Effector memory CD8-positive, alpha-beta T cell (primary cell): ENCODE data around the gene ESPNL.
A peak's percentile ranks its signal among the peaks of the same experiment; 100 is the strongest.

Source experiments
- ATAC-seq: fragments of 150-1000 bp; cut with Tn5 transposase; replicated peaks from 2 replicates; pipeline ENCODE4 v1.10.0; 2021; ENCODE audit warnings: mild to moderate bottlenecking, moderate library complexity
- DNase-seq, 3 experiments: peaks; one replicate each; pipeline ENCODE4 v3.0.0; 2021
- H3K27ac Mint-ChIP-seq, 2 donors: one replicate each; pipeline ENCODE4 v1.8.0; 2022; ENCODE audit warnings: mild to moderate bottlenecking in 2 of 2, mixed read lengths in 2 of 2, moderate library complexity in 2 of 2
- H3K27me3 Mint-ChIP-seq, 2 donors: one replicate each; pipeline ENCODE4 v1.8.0; 2022; ENCODE audit warnings: mixed read lengths in 2 of 2
- H3K36me3 Mint-ChIP-seq: one replicate; pipeline ENCODE4 v1.8.0; 2022; ENCODE audit warnings: mild to moderate bottlenecking, moderate library complexity, mixed read lengths; ENCODE audit not compliant: insufficient read depth
- H3K4me1 Mint-ChIP-seq, 2 donors: one replicate each; pipeline ENCODE4 v1.8.0; 2022; ENCODE audit warnings: low read depth in 2 of 2, mixed read lengths in 2 of 2
- H3K4me3 Mint-ChIP-seq, 2 donors: one replicate each; pipeline ENCODE4 v1.8.0; 2022; ENCODE audit warnings: mild to moderate bottlenecking in 2 of 2, mixed read lengths in 2 of 2, moderate library complexity in 2 of 2
- H3K9me3 Mint-ChIP-seq, 2 donors: one replicate each; pipeline ENCODE4 v1.8.0; 2022; ENCODE audit warnings: mixed read lengths in 2 of 2

ESPNL gene

GRCh38 chr2:238148981-238149380 is 48.8 kb downstream of the ESPNL start:
- no peaks in the 10 kb centered on the region for H3K9me3 Mint-ChIP-seq
- H3K27me3 Mint-ChIP-seq = no peaks in the 10 kb centered on the region
- H3K4me3 Mint-ChIP-seq = no peak overlapping the region
- DNase-seq (no peak), ATAC-seq (no peak)
- H3K27ac Mint-ChIP-seq = no peak overlapping the region
- peaks cover 2 to 3% of the 10 kb centered on the region in 2 donors for H3K4me1 Mint-ChIP-seq
- no peaks in the 10 kb centered on the region for H3K36me3 Mint-ChIP-seq

- DNase-seq (no peak), ATAC-seq (no peak)
Observed at GRCh38 chr2:238149841-238150572, 49.9 kb downstream of the ESPNL start.

DNA sequence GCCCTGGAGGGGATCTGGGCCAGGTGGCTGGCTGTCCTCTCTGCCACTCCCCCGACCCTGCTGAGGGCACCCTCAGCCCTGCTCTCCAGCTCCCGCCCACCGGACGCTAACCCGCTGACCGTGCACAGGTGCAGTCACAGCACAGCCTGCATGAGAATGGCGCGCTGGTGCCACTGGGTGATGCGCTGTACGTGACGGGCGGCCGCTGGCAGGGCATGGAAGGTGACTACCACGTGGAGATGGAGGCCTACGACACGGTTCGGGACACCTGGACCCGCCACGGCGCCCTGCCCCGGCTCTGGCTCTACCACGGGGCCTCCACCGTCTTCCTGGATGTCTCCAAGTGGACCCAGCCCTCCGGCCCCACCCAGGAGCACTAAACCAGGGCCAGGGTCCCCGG is 50.5 kb downstream of the ESPNL start:
- H3K27ac Mint-ChIP-seq = no peak overlapping the region
- ATAC-seq (no peak), DNase-seq (no peak)
- H3K36me3 Mint-ChIP-seq = no peaks in the 10 kb centered on the region
- H3K9me3 Mint-ChIP-seq = no peaks in the 10 kb centered on the region
- H3K4me1 Mint-ChIP-seq = no peaks in the 10 kb centered on the region
- no peak overlapping the region for H3K4me3 Mint-ChIP-seq
- H3K27me3 Mint-ChIP-seq = no peaks in the 10 kb centered on the region

More at GRCh38 chr2:238149841-238150572, 49.9 kb downstream of the ESPNL start:
- Mint-ChIP-seq H3K27ac (no peak overlapping the region), H3K36me3 (no peaks in the 10 kb centered on the region), H3K27me3 (no peaks in the 10 kb centered on the region), H3K4me3 (no peak overlapping the region), H3K9me3 (no peaks in the 10 kb centered on the region), H3K4me1 (no peaks in the 10 kb centered on the region)

DNA sequence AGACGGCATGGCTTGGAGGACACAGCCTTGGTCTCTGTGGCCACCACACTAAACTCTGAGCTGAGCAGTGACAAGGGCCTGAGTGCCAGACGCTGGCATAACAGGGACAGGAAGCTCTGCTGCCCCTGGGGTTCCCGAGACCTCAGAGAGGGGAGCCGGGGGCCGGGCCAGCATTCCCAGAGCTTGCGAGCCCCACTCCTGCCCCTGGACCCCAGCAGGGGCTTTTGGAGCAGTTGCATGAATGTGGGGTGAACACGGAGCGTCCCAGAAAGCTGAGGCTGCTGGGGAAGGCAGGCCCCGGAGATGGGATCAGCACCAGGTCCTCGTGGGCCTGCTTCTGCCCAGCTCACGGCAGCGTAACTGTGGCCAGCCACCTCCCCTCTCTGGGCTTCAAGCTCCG is 51.1 kb downstream of the ESPNL start:
- no peak for ATAC-seq

GRCh38 chr2:238151628-238152235 is 51.6 kb downstream of the ESPNL start:
- H3K4me1 Mint-ChIP-seq = no peaks in the 10 kb centered on the region
- no peaks in the 10 kb centered on the region for H3K36me3 Mint-ChIP-seq
- no peaks in the 10 kb centered on the region for H3K9me3 Mint-ChIP-seq
- H3K27me3 Mint-ChIP-seq = no peaks in the 10 kb centered on the region
- DNase-seq (no peak), ATAC-seq (no peak)
- H3K4me3 Mint-ChIP-seq = no peak overlapping the region
- no peak overlapping the region for H3K27ac Mint-ChIP-seq

More for the DNA sequence above, 51.1 kb downstream of the ESPNL start:
- Mint-ChIP-seq H3K27ac (no peak overlapping the region), H3K27me3 (no peaks in the 10 kb centered on the region), H3K36me3 (no peaks in the 10 kb centered on the region), H3K9me3 (no peaks in the 10 kb centered on the region), H3K4me1 (no peaks in the 10 kb centered on the region), H3K4me3 (no peak overlapping the region)
- no peak for DNase-seq

- DNase-seq (no peak), ATAC-seq (no peak)
- no peaks in the 10 kb centered on the region for H3K9me3 Mint-ChIP-seq
- no peaks in the 10 kb centered on the region for H3K27me3 Mint-ChIP-seq
- H3K4me1 Mint-ChIP-seq = no peaks in the 10 kb centered on the region
- H3K36me3 Mint-ChIP-seq = no peaks in the 10 kb centered on the region
- no peak overlapping the region for H3K27ac Mint-ChIP-seq
- H3K4me3 Mint-ChIP-seq = no peak overlapping the region
Observed at GRCh38 chr2:238152771-238153688, 52.9 kb downstream of the ESPNL start.

- H3K4me3 Mint-ChIP-seq = no peak overlapping the region
- peaks cover 4 to 5% of the 10 kb centered on the region in 2 donors for H3K4me1 Mint-ChIP-seq
- H3K9me3 Mint-ChIP-seq = no peaks in the 10 kb centered on the region
- no peak for DNase-seq
- H3K36me3 Mint-ChIP-seq = no peaks in the 10 kb centered on the region
- ATAC-seq = no peak
- H3K27me3 Mint-ChIP-seq = peaks cover 6% of the 10 kb centered on the region in 2 donors
- H3K27ac Mint-ChIP-seq = peak overlapping the region in 1 of 2 donors; percentile 49
Observed at GRCh38 chr2:238154570-238154969, 54.4 kb downstream of the ESPNL start.

- no peaks in the 10 kb centered on the region for H3K9me3 Mint-ChIP-seq
- DNase-seq = no peak
- peaks cover 11 to 12% of the 10 kb centered on the region in 2 donors for H3K27me3 Mint-ChIP-seq
Observed at GRCh38 chr2:238155051-238155760, 55.1 kb downstream of the ESPNL start.

DNA sequence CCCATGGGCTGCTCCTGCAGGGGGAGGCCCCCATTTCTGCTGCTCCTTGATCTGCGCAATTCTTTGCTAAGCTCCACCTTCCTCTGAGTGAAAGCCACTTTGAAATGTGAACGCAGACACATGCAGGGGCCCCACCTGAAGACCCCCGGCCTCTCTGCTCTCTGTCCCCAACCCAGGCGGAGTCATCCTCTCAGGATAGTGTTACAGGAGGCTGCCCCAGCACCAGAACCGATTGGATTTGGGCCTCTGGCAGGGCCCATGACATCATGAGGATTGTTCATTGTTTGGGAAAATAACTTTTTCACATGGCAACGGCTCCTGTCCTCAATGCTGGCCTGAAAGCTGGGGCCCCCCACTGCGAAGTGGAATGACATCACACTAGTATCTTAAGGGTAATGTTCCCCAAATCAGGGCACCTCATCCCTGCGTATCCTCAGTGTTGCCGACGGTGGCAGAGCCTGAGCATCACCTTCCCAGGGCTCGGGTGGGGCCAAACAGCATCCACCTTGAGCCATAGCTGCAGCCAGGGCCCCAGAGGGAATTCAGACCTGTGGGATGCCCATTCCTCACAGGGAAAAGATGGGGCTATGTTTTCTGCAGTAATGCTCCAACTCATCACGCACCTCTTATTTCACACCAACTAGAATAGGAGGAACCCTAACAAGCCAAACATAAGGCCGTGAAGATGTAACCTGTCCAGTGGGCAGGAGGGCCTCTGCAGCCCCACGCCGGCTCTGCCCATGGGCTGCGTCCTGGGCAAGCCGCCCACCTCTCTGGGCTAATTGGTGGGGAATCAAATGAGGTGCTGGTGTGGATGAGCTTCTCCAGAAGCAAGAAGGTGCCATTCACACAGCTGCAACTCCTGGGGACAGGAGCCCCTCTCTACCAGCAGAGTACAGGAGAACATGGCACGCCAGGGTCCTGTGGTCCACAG is 55.9 kb downstream of the ESPNL start:
- ATAC-seq (no peak), DNase-seq (no peak)
- H3K27me3 Mint-ChIP-seq = peaks cover 17 to 20% of the 10 kb centered on the region in 2 donors
- H3K36me3 Mint-ChIP-seq = peaks cover 3% of the 10 kb centered on the region
- H3K4me3 Mint-ChIP-seq = no peak overlapping the region
- no peaks in the 10 kb centered on the region for H3K9me3 Mint-ChIP-seq
- H3K27ac Mint-ChIP-seq = no peak overlapping the region
- H3K4me1 Mint-ChIP-seq = peaks cover 7 to 12% of the 10 kb centered on the region in 2 donors

More at GRCh38 chr2:238155051-238155760, 55.1 kb downstream of the ESPNL start:
- H3K4me3 Mint-ChIP-seq = no peak overlapping the region
- H3K4me1 Mint-ChIP-seq = peaks cover 7% of the 10 kb centered on the region in 2 donors
- H3K27ac Mint-ChIP-seq = peak overlapping the region in 1 of 2 donors; percentile 49
- H3K36me3 Mint-ChIP-seq = peaks cover 2% of the 10 kb centered on the region
- ATAC-seq = no peak

DNA sequence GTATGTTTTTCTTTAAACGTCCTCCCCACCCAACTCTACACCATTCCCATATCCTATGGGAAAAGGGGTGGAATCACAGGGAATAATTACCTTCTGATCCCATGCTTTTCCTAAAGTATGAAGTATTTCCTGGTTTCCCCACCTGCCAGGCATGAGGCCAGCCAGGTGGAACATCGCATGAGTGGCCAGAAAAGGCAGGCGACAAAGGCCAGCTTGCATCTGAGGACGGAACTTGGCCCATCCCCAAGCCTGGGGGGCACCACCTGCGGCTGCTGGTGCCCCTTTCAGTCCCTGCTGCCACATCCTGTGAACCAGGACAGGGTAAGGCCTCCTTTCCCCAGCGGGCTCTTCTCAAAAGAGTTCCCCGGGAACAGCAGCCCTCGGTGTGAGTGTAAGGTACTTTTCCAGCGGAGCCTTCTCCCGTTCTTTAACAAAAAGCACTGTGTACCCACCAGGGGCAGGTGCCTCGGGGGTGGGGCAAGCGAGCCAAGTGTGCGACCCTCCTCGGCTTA is 57.4 kb downstream of the ESPNL start:
- no peak overlapping the region for H3K4me3 Mint-ChIP-seq
- no peak for ATAC-seq
- no peak for DNase-seq
- no peak overlapping the region for H3K27ac Mint-ChIP-seq
- H3K4me1 Mint-ChIP-seq = peaks cover 7 to 12% of the 10 kb centered on the region in 2 donors
- no peaks in the 10 kb centered on the region for H3K9me3 Mint-ChIP-seq
- H3K27me3 Mint-ChIP-seq = peaks cover 17 to 29% of the 10 kb centered on the region in 2 donors
- peaks cover 3% of the 10 kb centered on the region for H3K36me3 Mint-ChIP-seq

DNA sequence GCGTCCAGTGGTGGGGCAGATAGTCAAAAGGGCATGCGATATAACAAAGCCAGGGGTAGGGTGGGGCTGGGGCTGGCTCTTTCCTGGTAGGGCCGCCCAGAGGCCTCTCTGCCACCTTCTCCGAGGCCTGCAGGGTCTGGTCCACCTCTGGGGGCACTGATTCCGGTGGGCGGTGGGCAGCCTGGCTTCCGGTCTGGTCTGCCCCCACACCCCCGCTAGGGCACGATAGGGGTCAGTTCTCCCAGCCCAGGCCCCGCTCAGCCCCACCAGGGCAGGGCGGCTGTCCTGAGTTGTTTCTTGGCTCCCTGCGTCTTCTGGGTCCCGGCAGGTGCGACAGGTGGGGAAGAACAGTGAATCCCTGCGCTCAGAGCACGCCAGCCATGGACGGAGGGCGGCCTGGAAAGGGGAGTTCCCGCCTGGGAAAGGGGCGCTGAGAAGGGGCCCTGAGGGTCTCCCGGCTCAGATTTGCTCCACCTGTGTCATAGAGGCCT is 57.9 kb downstream of the ESPNL start:
- no peak overlapping the region for H3K27ac Mint-ChIP-seq
- ATAC-seq = no peak
- peaks cover 7 to 12% of the 10 kb centered on the region in 2 donors for H3K4me1 Mint-ChIP-seq
- H3K4me3 Mint-ChIP-seq = peak overlapping the region; percentile 43 to 65
- no peaks in the 10 kb centered on the region for H3K9me3 Mint-ChIP-seq
- peaks cover 3% of the 10 kb centered on the region for H3K36me3 Mint-ChIP-seq
- H3K27me3 Mint-ChIP-seq = peaks cover 17 to 29% of the 10 kb centered on the region in 2 donors
- DNase-seq = no peak
